Measurements from ENCODE around the gene COLEC11. TPM values are rescaled to one million over a fixed set of nuclear protein-coding genes. Genes with fewer than 3 reads are reported as not detected.

Gene COLEC11
- total RNA-seq (2014; rRNA removed; shearing (Covaris generic)) (0.43 and 1.3 TPM in 2 replicates), polyA plus RNA-seq (2016; fragmentation: Nextera tagmentation; extraction: Ambion mirVana) (1.5 and 1.8 TPM in 2 replicates)
- long read RNA-seq, partial matches to known transcripts: 1 of 1 reads
- long read RNA-seq, other reads (novel, unspliced or antisense): 0 of 1 reads

- Histone ChIP-seq H4K20me1 (replicated peaks; ENCODE audit: insufficient read depth) (no peaks in the 10 kb centered on the region), H3F3A (replicated peaks; ENCODE audit: low read depth) (0 out of 2 replicates have a peak, but pooled peaks cover 8% of the 10 kb centered on the region), H3K9me2 (ENCODE audit: insufficient read depth) (no peaks in the 10 kb centered on the region), H2AFZ (peak within 1 kb of the TSS; percentile 97), H3K36me3 (ENCODE audit: insufficient read depth) (no peaks in the 10 kb centered on the region), H3K79me2 (replicated peaks; ENCODE audit: insufficient read depth) (no peaks in the 10 kb centered on the region), H3K27ac (ENCODE audit: low read depth) (no peak within 1 kb of the TSS), H3K27me3 (ENCODE audit: insufficient read depth) (no peaks in the 10 kb centered on the region), H3K4me2 (peak within 1 kb of the TSS; percentile 76), H3K4me3 (peak within 1 kb of the TSS; percentile 46), H3K4me1 (ENCODE audit: insufficient read depth) (no peaks in the 10 kb centered on the region)
- DNase-seq (ENCODE audit: low spot score): peak; percentile 87
- peaks cover 11% of the 10 kb centered on the region for H3K9me3 Mint-ChIP-seq
- peak; percentile 41 to 55 for TF ChIP-seq CTCF (conservative IDR thresholded peaks at IDR 0.05; ENCODE audit: low read depth in 2 of 2)
- no peak for TF ChIP-seq REST (IDR thresholded peaks at IDR 0.05; ENCODE audit: unreplicated experiment)
- H3K27ac Mint-ChIP-seq: no peak within 1 kb of the TSS
- H3K4me3 Mint-ChIP-seq: peak within 1 kb of the TSS; percentile 45; the same call in 2 of the 3 replicates
- peaks cover 12% of the 10 kb centered on the region for H3K27me3 Mint-ChIP-seq (ENCODE audit: insufficient read depth, low read depth, poor library complexity)
- peaks cover 15% of the 10 kb centered on the region for H3K36me3 Mint-ChIP-seq (ENCODE audit: low read depth)
- H3K4me1 Mint-ChIP-seq: peaks cover 10% of the 10 kb centered on the region; the same call in 2 of the 3 replicates
- peak; percentile 96 for ATAC-seq
These were observed at the start of gene COLEC11 for GRCh38 chr2:3594493-3595281. TSS of gene COLEC11 (plus strand) at chr2:3595112. CDS start at chr2:3604341, 9,229 bp downstream.

GRCh38 chr2:3545788-3546478 lies 49.0 kb upstream of the COLEC11 start:
- H3K27me3 Mint-ChIP-seq (ENCODE audit: insufficient read depth, low read depth, poor library complexity): no peaks in the 10 kb centered on the region
- no peaks in the 10 kb centered on the region for H3K9me2 ChIP-seq (ENCODE audit: insufficient read depth)
- no peak overlapping the region for H3K27ac Mint-ChIP-seq
- H3F3A ChIP-seq (replicated peaks; ENCODE audit: low read depth): no peaks in the 10 kb centered on the region
- H3K27me3 ChIP-seq (ENCODE audit: insufficient read depth): no peaks in the 10 kb centered on the region
- no peak overlapping the region for H2AFZ ChIP-seq
- no peaks in the 10 kb centered on the region for H3K4me1 Mint-ChIP-seq
- ATAC-seq (no peak), DNase-seq (ENCODE audit: low spot score) (no peak)
- H3K4me2 ChIP-seq: no peak overlapping the region
- H3K4me3 Mint-ChIP-seq: no peak overlapping the region
- H3K4me3 ChIP-seq: no peak overlapping the region
- H3K27ac ChIP-seq (ENCODE audit: low read depth): no peak overlapping the region
- no peaks in the 10 kb centered on the region for H3K9me3 Mint-ChIP-seq
- no peaks in the 10 kb centered on the region for H3K4me1 ChIP-seq (ENCODE audit: insufficient read depth)
- H3K36me3 Mint-ChIP-seq (ENCODE audit: low read depth): peaks cover 96% of the 10 kb centered on the region
- H3K79me2 ChIP-seq (replicated peaks; ENCODE audit: insufficient read depth): peaks cover 39% of the 10 kb centered on the region
- peaks cover 63% of the 10 kb centered on the region for H3K36me3 ChIP-seq (ENCODE audit: insufficient read depth)
- H4K20me1 ChIP-seq (replicated peaks; ENCODE audit: insufficient read depth): peaks cover 26% of the 10 kb centered on the region
- TF ChIP-seq NANOG (IDR thresholded peaks at IDR 0.05; ENCODE audit: borderline replicate concordance): no peak
- TF ChIP-seq EZH2phosphoT487 (IDR thresholded peaks at IDR 0.05; ENCODE audit: unreplicated experiment): no peak
- TF ChIP-seq ZNF462 (CRISPR knock-in tag; IDR thresholded peaks at IDR 0.05): no peak

All from GM23338 (cell line).